ENCODE results near the gene MBP. TPM values are rescaled to one million over a fixed set of nuclear protein-coding genes. Genes with fewer than 3 reads are reported as not detected.

MBP gene
- total and polyA plus RNA-seq, 10 of the 15 experiments (the other 5 are each of a cell fraction or from before 2014, with no cell fraction given), result 12.2 to 67.8 (median 42.1) TPM

GRCh38 chr18:77058290-77058835 is 74.2 kb downstream of the MBP start:
- no peak overlapping the region for H3K27ac ChIP-seq (ENCODE audit: control insufficient read depth, insufficient read depth)
- TF ChIP-seq TCF3 (IDR thresholded peaks at IDR 0.05; ENCODE audit: borderline replicate concordance, insufficient read depth, low read depth, low read length), result no peak
- TF ChIP-seq MLLT1 (IDR thresholded peaks at IDR 0.05), result no peak
- TF ChIP-seq CHD1 (IDR thresholded peaks at IDR 0.05; ENCODE audit: low read depth, low read length), result no peak
- no peak for TF ChIP-seq JUND (IDR thresholded peaks at IDR 0.05; ENCODE audit: low read depth, low read length)
- TF ChIP-seq REST (IDR thresholded peaks at IDR 0.05; ENCODE audit: low read depth, low read length), result no peak
- no peak for TF ChIP-seq IRF5 (IDR thresholded peaks at IDR 0.05; ENCODE audit: borderline replicate concordance)
- TF ChIP-seq BCL11A (IDR thresholded peaks at IDR 0.05; ENCODE audit: low read depth, low read length), result no peak
- TF ChIP-seq HSF1 (IDR thresholded peaks at IDR 0.05; ENCODE audit: low read depth, low read length), result no peak
- TF ChIP-seq PML (IDR thresholded peaks at IDR 0.05; ENCODE audit: low read length), result no peak
- TF ChIP-seq TCF12 (IDR thresholded peaks at IDR 0.05; ENCODE audit: low read depth, low read length), result no peak
- TF ChIP-seq EGR1 (IDR thresholded peaks at IDR 0.05; ENCODE audit: borderline replicate concordance in 1 of 2, low read depth in 2 of 2, low read length in 2 of 2), result no peak
- no peak for TF ChIP-seq RCOR1 (conservative IDR thresholded peaks at IDR 0.05; ENCODE audit: low read depth, low read length)
- no peak for TF ChIP-seq E2F8 (IDR thresholded peaks at IDR 0.05; ENCODE audit: low read depth, partially characterized antibody)

More at GRCh38 chr18:77058290-77058835, 74.2 kb downstream of the MBP start:
- Histone ChIP-seq H3K79me2 (ENCODE audit: control insufficient read depth, insufficient read depth, low read length) (peaks cover 29% of the 10 kb centered on the region), H3K4me1 (ENCODE audit: control insufficient read depth, insufficient read depth, low read length) (peaks cover 71% of the 10 kb centered on the region), H3K4me2 (ENCODE audit: control insufficient read depth, insufficient read depth) (no peak overlapping the region), H4K20me1 (ENCODE audit: control insufficient read depth, insufficient read depth) (no peaks in the 10 kb centered on the region), H3K9me3 (replicated peaks; ENCODE audit: control insufficient read depth, insufficient read depth, low read length) (no peaks in the 10 kb centered on the region), H3K4me3 (no peak overlapping the region), H2AFZ (ENCODE audit: control insufficient read depth, low read depth, low read length) (no peak overlapping the region), H3K27me3 (replicated peaks in 1 of 2; ENCODE audit: control insufficient read depth in 2 of 2, insufficient read depth in 2 of 2, low read length in 1 of 2) (no peaks in the 10 kb centered on the region), H3K36me3 (ENCODE audit: control insufficient read depth in 2 of 2, insufficient read depth in 2 of 2, low read length in 1 of 2) (peaks cover 19 to 27% of the 10 kb centered on the region in 2 experiments; a peak in 3 of 4 replicates), H3K9ac (ENCODE audit: control insufficient read depth, insufficient read depth, low read length) (no peak overlapping the region)
- FAIRE-seq (no peak), ATAC-seq (no peak), DNase-seq (ENCODE audit: low read depth, low spot score) (no peak)
- in situ Hi-C loops (cut with MboI), result no loop called here
- CTCF ChIA-PET, result interaction anchor here (1.0 to 1.4 kb wide), 5 partner anchors 9 to 58 kb away, joined by 3 to 5 read pairs (median 4); no protein-coding TSS in a partner anchor
- over 99% methylated on average over 30 of the region's 32 CpGs for WGBS (ENCODE audit: insufficient coverage, insufficient replicate concordance, low lambda C conversion rate, missing lambda C conversion rate)
- RAD21 ChIA-PET (ENCODE audit: unreplicated experiment), result no interaction called here
- SMC1A ChIA-PET (ENCODE audit: uncharacterized antibody, unreplicated experiment), result interaction anchor here (1.0 to 1.1 kb wide), 4 partner anchors 57 to 95 kb away, joined by 3 to 4 read pairs (median 3); no protein-coding TSS in a partner anchor
- POLR2A ChIA-PET, result no interaction called here
- no TSS peak for BruUV-seq (replicated peaks)
- intact Hi-C loops (cut with micrococcal nuclease; ENCODE audit: unreplicated experiment), result loop anchor here (5.0 kb wide), 1 partner anchor 236 kb away; the partner anchor contains the start of gene ZNF236

Measured in GM12878 (cell line).